Right lobe of liver (tissue), 6 donors: ENCODE measurements around the gene MSH4. TPM values are rescaled to one million over a fixed set of nuclear protein-coding genes. Genes with fewer than 3 reads are reported as not detected.
A peak's percentile ranks its signal among the peaks of the same experiment; 100 is the strongest.

ENCODE experiments used
- ATAC-seq, 4 donors: fragments of 200-7000 bp; cut with Tn5 transposase; one replicate each; pipeline ENCODE4 v1.9.1; 2020; ENCODE audit warnings: mild to moderate bottlenecking in 4 of 4, moderate library complexity in 4 of 4
- DNase-seq, 3 donors: peaks; one replicate each; pipeline ENCODE4 v3.0.0-alpha.2; 2020
- H3K27ac ChIP-seq, 3 donors: fragments of 200-600 bp; one replicate each; pipeline ENCODE4 v1.8.0; 2022
- H3K27me3 ChIP-seq, 2 donors: fragments of 200-600 bp; one replicate each; pipeline ENCODE4 v1.8.0; 2022
- H3K36me3 ChIP-seq, 4 donors: fragments of 200-600 bp; sonication (generic) in 1 of 4; one replicate each; pipeline versions ENCODE4 v1.5.1 to v1.8.0; 2017 to 2022; ENCODE audit warnings: control low read depth in 1 of 4
- H3K4me1 ChIP-seq, 4 donors: fragments of 200-600 bp; sonication (generic) in 1 of 4; one replicate each; pipeline versions ENCODE4 v1.5.1 to v1.8.0; 2017 to 2022; ENCODE audit warnings: control low read depth in 1 of 4
- H3K4me3 ChIP-seq, 3 donors: fragments of 200-600 bp; one replicate each; pipeline ENCODE4 v1.8.0; 2022
- H3K9me3 ChIP-seq, 4 donors: fragments of 200-600 bp; sonication (generic) in 1 of 4; one replicate each; pipeline versions ENCODE4 v1.5.1 to v1.8.0; 2017 to 2022; ENCODE audit warnings: control low read depth in 1 of 4
- CTCF ChIP-seq, 4 donors: fragments of 200-600 bp in 3 of 4; fragments of 450-650 bp in 1 of 4; IDR thresholded peaks; one replicate each; pipeline versions ENCODE4 v1.5.1 to v1.8.0; 2016 to 2022; ENCODE audit warnings: antibody characterized with exemption in 4 of 4, mild to moderate bottlenecking in 2 of 4
- POLR2A ChIP-seq: fragments of 450-650 bp; IDR thresholded peaks from one replicate; pipeline ENCODE4 v1.6.1; 2017; ENCODE audit warnings: antibody characterized with exemption, mild to moderate bottlenecking
- WGBS: methylation state at CpG from one replicate; pipeline ENCODE4 v1.1.6; 2018; ENCODE audit warnings: low coverage, low lambda C conversion rate; ENCODE audit not compliant: insufficient coverage; ENCODE audit errors: missing lambda C conversion rate; 5-methylcytosine and 5-hydroxymethylcytosine counted together
- intact Hi-C, 2 donors: fragments of 100-400 bp; cut with DNase I; formaldehyde crosslinking; loops; one replicate each; pipeline versions ENCODE4 v1.11.2 to v1.14.1; 2022
- total RNA-seq, 6 experiments: library from RNA; depleted of rRNA in 2 of 6; stranded (reverse); fragments of >200 nt in 2 of 6; fragmentation: NEBNext Ultra II Directional in 3 of 6; extraction: Animal tissue kit (Norgen Biotek cat#: 25700) in 3 of 6; gene quantifications; one replicate each; pipeline versions ENCODE4 v1.1.0 to v1.2.4, GENCODE V29; 2016 to 2023
- donor health status: DM: no; HTN: yes; CAD: no.
- donor health status: DM: no; HTN: no; CAD: no.
- donor health status: DM: no; HTN: no; CAD: no.
- donor health status: DM: no; HTN: yes; CAD: no.
- donor health status: DM: no; HTN: yes; CAD: no.

Gene MSH4
- total RNA-seq, 6 experiments from 2014 or later = 0.05 to 0.09 (median 0.08) TPM; not detected in 2

- intact Hi-C loops = no loop called here
- WGBS = 25% methylated on average over 1 of the region's 1 CpG
- H3K27me3 ChIP-seq = no peaks in the 10 kb centered on the region
- H3K4me3 ChIP-seq = no peak overlapping the region
- TF ChIP-seq CTCF (IDR thresholded peaks at IDR 0.05) (no peak), POLR2A (no peak)
- no peaks in the 10 kb centered on the region for H3K9me3 ChIP-seq
- H3K27ac ChIP-seq = no peak overlapping the region
- H3K36me3 ChIP-seq = no peaks in the 10 kb centered on the region
- DNase-seq (no peak), ATAC-seq (no peak)
- no peaks in the 10 kb centered on the region for H3K4me1 ChIP-seq
These were observed 74.3 kb downstream of the MSH4 start for GRCh38 chr1:75870951-75871350.

GRCh38 chr1:75879985-75880384 lies 83.3 kb downstream of the MSH4 start:
- 40% methylated on average over 1 of the region's 1 CpG for WGBS
- H3K36me3 ChIP-seq = no peaks in the 10 kb centered on the region
- ATAC-seq = no peak

GRCh38 chr1:75884437-75884836 lies 87.8 kb downstream of the MSH4 start:
- intact Hi-C loops = no loop called here
- Histone ChIP-seq H3K36me3 (no peaks in the 10 kb centered on the region), H3K4me3 (no peak overlapping the region), H3K4me1 (no peaks in the 10 kb centered on the region), H3K27me3 (no peaks in the 10 kb centered on the region), H3K9me3 (no peaks in the 10 kb centered on the region), H3K27ac (no peak overlapping the region)
- ATAC-seq = no peak
- WGBS = 25% methylated on average over 1 of the region's 1 CpG
- DNase-seq = no peak
- no peak for TF ChIP-seq CTCF (IDR thresholded peaks at IDR 0.05)
- no peak for TF ChIP-seq POLR2A

More at GRCh38 chr1:75879985-75880384, 83.3 kb downstream of the MSH4 start:
- Histone ChIP-seq H3K9me3 (no peaks in the 10 kb centered on the region), H3K27ac (no peak overlapping the region), H3K4me3 (no peak overlapping the region), H3K4me1 (no peaks in the 10 kb centered on the region), H3K27me3 (no peaks in the 10 kb centered on the region)
- intact Hi-C loops = no loop called here
- TF ChIP-seq POLR2A (no peak), CTCF (IDR thresholded peaks at IDR 0.05) (no peak)
- DNase-seq = no peak

GRCh38 chr1:75901371-75901770 lies 104.7 kb downstream of the MSH4 start:
- 43% methylated on average over 1 of the region's 1 CpG for WGBS
- no peaks in the 10 kb centered on the region for H3K9me3 ChIP-seq
- H3K27me3 ChIP-seq = no peaks in the 10 kb centered on the region
- H3K4me3 ChIP-seq = no peak overlapping the region
- DNase-seq (no peak), ATAC-seq (no peak)
- H3K36me3 ChIP-seq = no peaks in the 10 kb centered on the region
- H3K4me1 ChIP-seq = no peaks in the 10 kb centered on the region
- H3K27ac ChIP-seq = no peak overlapping the region
- intact Hi-C loops = no loop called here
- TF ChIP-seq CTCF (IDR thresholded peaks at IDR 0.05) (no peak), POLR2A (no peak)

- TF ChIP-seq POLR2A (no peak), CTCF (IDR thresholded peaks at IDR 0.05) (peak; percentile 14 to 23 (median 20))
- Histone ChIP-seq H3K4me3 (no peak overlapping the region), H3K4me1 (no peaks in the 10 kb centered on the region), H3K9me3 (no peaks in the 10 kb centered on the region), H3K27ac (no peak overlapping the region), H3K36me3 (no peaks in the 10 kb centered on the region), H3K27me3 (no peaks in the 10 kb centered on the region)
- 17% methylated on average over 2 of the region's 2 CpGs for WGBS
- DNase-seq (no peak), ATAC-seq (peak in 3 of 4 donors; percentile 45 to 54 (median 48))
- intact Hi-C loops = no loop called here
These were observed 112.1 kb downstream of the MSH4 start for GRCh38 chr1:75908717-75909152.
